K562 (cell line): ENCODE results near the gene KLHL15. TPM values are rescaled to one million over a fixed set of nuclear protein-coding genes. Genes with fewer than 3 reads are reported as not detected.
A peak's percentile ranks its signal among the peaks of the same experiment; 100 is the strongest.

ENCODE experiments used
- FOXA3 ChIP-seq, 2 experiments: fragments of 450-650 bp in 1 of 2; sonication (generic) in 1 of 2; formaldehyde crosslinking; IDR thresholded peaks in 1 of 2; conservative IDR thresholded peaks in 1 of 2; 2 replicates each; pipeline versions ENCODE4 v1.4.0 to v1.8.0; 2020 to 2022; ENCODE audit warnings: mild to moderate bottlenecking in 2 of 2, missing genetic modification reagents in 1 of 2
- FOXP1 ChIP-seq: sonication (generic); formaldehyde crosslinking; IDR thresholded peaks from 2 replicates; pipeline ENCODE4 v1.8.0; 2022; ENCODE audit warnings: mild to moderate bottlenecking, missing genetic modification reagents
- IRF9 ChIP-seq: fragments of 450-650 bp; IDR thresholded peaks from 2 replicates; pipeline ENCODE4 v1.6.1; 2016; ENCODE audit warnings: missing biosample characterization, missing genetic modification characterization
- SMAD1 ChIP-seq: fragments of 150-350 bp; IDR thresholded peaks from 2 replicates; pipeline ENCODE4 v1.6.1; 2014; ENCODE audit warnings: low read length, low read depth; ENCODE audit not compliant: partially characterized antibody
- SREBF1 ChIP-seq: fragments of 150-350 bp; IDR thresholded peaks from 2 replicates; pipeline ENCODE4 v1.6.1; 2014; ENCODE audit warnings: antibody characterized with exemption, low read depth, low read length, borderline replicate concordance
- ZNF583 ChIP-seq: fragments of 250-450 bp; sonication (Bioruptor Pico); IDR thresholded peaks from 2 replicates; pipeline ENCODE4 v1.4.0; 2020
- polyA plus RNA-seq, 8 experiments: library from polyadenylated mRNA; depleted of rRNA in 4 of 8; stranded (reverse) in 5 of 8; unstranded in 3 of 8; fragments of >200 nt; fragmentation: Nextera tagmentation in 2 of 8; fragmentation: Illumina TruSeq in 1 of 8; extraction: Ambion mirVana in 2 of 8; extraction: Trizol in 1 of 8; gene quantifications; 2 replicates each; pipeline versions ENCODE4 v1.2.1 to v1.2.3, GENCODE V29; 2011 to 2014; ENCODE audit warnings: inconsistent platforms in 1 of 8, missing spikeins in 1 of 8
- total RNA-seq, 7 experiments: library from RNA; depleted of rRNA in 6 of 7; stranded (reverse); fragments of >200 nt in 6 of 7; fragmentation: Illumina TruSeq in 2 of 7; extraction: Trizol in 2 of 7; gene quantifications; 2 replicates each; pipeline versions ENCODE4 v1.2.1 to v1.2.3, GENCODE V29; 2011 to 2021; ENCODE audit warnings: low replicate concordance in 1 of 7
- TF ChIP-seq, protein P1 (sequence below): fragments of 450-650 bp; IDR thresholded peaks from 2 replicates; pipeline ENCODE4 v1.6.1; 2016; ENCODE audit warnings: mild to moderate bottlenecking, moderate library complexity
- TF ChIP-seq, protein P2 (sequence below): fragments of 450-650 bp; IDR thresholded peaks from 2 replicates; pipeline ENCODE4 v1.6.1; 2017; ENCODE audit warnings: antibody characterized with exemption, mild to moderate bottlenecking

The KLHL15 gene
- total and polyA plus RNA-seq, 9 of the 15 experiments (the other 6 are each of a cell fraction or from before 2014, with no cell fraction given): 3.0 to 12.4 (median 7.6) TPM

DNA sequence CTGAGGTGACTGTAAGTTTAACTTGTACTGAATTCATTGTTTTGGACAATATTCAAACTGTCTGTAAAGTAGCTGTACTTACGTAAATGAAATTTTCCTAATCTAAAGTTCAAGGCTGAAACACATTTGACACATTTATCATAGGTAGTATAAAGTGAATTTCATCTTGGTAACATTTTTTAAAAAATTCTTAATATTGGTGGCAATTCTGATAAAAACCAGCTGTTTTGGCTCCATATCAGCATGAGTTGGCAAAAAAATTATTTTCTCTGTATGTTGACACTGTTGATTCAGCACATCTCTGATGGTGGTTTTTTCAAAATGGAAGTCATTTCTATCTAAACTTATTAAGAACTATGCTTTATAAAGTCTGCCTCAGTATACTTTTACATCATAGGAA lies 88.3 kb downstream of the KLHL15 start (continued):
- TF ChIP-seq, protein P1, sequence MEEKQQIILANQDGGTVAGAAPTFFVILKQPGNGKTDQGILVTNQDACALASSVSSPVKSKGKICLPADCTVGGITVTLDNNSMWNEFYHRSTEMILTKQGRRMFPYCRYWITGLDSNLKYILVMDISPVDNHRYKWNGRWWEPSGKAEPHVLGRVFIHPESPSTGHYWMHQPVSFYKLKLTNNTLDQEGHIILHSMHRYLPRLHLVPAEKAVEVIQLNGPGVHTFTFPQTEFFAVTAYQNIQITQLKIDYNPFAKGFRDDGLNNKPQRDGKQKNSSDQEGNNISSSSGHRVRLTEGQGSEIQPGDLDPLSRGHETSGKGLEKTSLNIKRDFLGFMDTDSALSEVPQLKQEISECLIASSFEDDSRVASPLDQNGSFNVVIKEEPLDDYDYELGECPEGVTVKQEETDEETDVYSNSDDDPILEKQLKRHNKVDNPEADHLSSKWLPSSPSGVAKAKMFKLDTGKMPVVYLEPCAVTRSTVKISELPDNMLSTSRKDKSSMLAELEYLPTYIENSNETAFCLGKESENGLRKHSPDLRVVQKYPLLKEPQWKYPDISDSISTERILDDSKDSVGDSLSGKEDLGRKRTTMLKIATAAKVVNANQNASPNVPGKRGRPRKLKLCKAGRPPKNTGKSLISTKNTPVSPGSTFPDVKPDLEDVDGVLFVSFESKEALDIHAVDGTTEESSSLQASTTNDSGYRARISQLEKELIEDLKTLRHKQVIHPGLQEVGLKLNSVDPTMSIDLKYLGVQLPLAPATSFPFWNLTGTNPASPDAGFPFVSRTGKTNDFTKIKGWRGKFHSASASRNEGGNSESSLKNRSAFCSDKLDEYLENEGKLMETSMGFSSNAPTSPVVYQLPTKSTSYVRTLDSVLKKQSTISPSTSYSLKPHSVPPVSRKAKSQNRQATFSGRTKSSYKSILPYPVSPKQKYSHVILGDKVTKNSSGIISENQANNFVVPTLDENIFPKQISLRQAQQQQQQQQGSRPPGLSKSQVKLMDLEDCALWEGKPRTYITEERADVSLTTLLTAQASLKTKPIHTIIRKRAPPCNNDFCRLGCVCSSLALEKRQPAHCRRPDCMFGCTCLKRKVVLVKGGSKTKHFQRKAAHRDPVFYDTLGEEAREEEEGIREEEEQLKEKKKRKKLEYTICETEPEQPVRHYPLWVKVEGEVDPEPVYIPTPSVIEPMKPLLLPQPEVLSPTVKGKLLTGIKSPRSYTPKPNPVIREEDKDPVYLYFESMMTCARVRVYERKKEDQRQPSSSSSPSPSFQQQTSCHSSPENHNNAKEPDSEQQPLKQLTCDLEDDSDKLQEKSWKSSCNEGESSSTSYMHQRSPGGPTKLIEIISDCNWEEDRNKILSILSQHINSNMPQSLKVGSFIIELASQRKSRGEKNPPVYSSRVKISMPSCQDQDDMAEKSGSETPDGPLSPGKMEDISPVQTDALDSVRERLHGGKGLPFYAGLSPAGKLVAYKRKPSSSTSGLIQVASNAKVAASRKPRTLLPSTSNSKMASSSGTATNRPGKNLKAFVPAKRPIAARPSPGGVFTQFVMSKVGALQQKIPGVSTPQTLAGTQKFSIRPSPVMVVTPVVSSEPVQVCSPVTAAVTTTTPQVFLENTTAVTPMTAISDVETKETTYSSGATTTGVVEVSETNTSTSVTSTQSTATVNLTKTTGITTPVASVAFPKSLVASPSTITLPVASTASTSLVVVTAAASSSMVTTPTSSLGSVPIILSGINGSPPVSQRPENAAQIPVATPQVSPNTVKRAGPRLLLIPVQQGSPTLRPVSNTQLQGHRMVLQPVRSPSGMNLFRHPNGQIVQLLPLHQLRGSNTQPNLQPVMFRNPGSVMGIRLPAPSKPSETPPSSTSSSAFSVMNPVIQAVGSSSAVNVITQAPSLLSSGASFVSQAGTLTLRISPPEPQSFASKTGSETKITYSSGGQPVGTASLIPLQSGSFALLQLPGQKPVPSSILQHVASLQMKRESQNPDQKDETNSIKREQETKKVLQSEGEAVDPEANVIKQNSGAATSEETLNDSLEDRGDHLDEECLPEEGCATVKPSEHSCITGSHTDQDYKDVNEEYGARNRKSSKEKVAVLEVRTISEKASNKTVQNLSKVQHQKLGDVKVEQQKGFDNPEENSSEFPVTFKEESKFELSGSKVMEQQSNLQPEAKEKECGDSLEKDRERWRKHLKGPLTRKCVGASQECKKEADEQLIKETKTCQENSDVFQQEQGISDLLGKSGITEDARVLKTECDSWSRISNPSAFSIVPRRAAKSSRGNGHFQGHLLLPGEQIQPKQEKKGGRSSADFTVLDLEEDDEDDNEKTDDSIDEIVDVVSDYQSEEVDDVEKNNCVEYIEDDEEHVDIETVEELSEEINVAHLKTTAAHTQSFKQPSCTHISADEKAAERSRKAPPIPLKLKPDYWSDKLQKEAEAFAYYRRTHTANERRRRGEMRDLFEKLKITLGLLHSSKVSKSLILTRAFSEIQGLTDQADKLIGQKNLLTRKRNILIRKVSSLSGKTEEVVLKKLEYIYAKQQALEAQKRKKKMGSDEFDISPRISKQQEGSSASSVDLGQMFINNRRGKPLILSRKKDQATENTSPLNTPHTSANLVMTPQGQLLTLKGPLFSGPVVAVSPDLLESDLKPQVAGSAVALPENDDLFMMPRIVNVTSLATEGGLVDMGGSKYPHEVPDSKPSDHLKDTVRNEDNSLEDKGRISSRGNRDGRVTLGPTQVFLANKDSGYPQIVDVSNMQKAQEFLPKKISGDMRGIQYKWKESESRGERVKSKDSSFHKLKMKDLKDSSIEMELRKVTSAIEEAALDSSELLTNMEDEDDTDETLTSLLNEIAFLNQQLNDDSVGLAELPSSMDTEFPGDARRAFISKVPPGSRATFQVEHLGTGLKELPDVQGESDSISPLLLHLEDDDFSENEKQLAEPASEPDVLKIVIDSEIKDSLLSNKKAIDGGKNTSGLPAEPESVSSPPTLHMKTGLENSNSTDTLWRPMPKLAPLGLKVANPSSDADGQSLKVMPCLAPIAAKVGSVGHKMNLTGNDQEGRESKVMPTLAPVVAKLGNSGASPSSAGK: no peak
- TF ChIP-seq, protein P2, sequence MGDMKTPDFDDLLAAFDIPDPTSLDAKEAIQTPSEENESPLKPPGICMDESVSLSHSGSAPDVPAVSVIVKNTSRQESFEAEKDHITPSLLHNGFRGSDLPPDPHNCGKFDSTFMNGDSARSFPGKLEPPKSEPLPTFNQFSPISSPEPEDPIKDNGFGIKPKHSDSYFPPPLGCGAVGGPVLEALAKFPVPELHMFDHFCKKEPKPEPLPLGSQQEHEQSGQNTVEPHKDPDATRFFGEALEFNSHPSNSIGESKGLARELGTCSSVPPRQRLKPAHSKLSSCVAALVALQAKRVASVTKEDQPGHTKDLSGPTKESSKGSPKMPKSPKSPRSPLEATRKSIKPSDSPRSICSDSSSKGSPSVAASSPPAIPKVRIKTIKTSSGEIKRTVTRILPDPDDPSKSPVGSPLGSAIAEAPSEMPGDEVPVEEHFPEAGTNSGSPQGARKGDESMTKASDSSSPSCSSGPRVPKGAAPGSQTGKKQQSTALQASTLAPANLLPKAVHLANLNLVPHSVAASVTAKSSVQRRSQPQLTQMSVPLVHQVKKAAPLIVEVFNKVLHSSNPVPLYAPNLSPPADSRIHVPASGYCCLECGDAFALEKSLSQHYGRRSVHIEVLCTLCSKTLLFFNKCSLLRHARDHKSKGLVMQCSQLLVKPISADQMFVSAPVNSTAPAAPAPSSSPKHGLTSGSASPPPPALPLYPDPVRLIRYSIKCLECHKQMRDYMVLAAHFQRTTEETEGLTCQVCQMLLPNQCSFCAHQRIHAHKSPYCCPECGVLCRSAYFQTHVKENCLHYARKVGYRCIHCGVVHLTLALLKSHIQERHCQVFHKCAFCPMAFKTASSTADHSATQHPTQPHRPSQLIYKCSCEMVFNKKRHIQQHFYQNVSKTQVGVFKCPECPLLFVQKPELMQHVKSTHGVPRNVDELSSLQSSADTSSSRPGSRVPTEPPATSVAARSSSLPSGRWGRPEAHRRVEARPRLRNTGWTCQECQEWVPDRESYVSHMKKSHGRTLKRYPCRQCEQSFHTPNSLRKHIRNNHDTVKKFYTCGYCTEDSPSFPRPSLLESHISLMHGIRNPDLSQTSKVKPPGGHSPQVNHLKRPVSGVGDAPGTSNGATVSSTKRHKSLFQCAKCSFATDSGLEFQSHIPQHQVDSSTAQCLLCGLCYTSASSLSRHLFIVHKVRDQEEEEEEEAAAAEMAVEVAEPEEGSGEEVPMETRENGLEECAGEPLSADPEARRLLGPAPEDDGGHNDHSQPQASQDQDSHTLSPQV: peak; percentile 86
- no peak for TF ChIP-seq IRF9 (tag)
- TF ChIP-seq SREBF1: no peak
- TF ChIP-seq FOXP1: no peak
- TF ChIP-seq SMAD1: no peak
- no peak for TF ChIP-seq ZNF583
- TF ChIP-seq FOXA3 (CRISPR knock-in tag; conservative IDR thresholded peaks at IDR 0.05 in 1 of 2, IDR thresholded peaks at IDR 0.05 in 1 of 2): peak in 1 of 2 experiments; percentile 49; a peak in 2 of 4 replicates
